Measurements from ENCODE around the gene UGP2.

DNA sequence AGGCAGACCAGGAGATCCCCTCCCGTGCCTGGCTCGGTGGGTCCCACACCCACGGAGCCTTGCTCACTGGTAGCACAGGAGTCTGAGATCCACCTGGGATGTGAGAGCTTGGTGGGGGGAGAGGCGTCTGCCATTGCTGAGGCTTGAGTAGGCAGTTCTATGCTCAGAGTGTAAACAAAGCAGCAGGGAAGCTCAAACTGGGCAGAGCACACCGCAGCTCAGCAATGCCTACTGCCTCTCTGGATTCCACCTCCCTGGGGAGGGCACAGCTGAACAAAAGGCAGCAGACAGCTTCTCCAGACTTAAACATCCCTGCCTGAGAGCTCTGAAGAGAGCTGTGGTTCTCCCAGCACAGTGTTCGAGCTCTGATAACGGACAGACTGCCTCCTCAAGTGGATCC is 85.1 kb downstream of the UGP2 start:
- TF ChIP-seq, protein P1, sequence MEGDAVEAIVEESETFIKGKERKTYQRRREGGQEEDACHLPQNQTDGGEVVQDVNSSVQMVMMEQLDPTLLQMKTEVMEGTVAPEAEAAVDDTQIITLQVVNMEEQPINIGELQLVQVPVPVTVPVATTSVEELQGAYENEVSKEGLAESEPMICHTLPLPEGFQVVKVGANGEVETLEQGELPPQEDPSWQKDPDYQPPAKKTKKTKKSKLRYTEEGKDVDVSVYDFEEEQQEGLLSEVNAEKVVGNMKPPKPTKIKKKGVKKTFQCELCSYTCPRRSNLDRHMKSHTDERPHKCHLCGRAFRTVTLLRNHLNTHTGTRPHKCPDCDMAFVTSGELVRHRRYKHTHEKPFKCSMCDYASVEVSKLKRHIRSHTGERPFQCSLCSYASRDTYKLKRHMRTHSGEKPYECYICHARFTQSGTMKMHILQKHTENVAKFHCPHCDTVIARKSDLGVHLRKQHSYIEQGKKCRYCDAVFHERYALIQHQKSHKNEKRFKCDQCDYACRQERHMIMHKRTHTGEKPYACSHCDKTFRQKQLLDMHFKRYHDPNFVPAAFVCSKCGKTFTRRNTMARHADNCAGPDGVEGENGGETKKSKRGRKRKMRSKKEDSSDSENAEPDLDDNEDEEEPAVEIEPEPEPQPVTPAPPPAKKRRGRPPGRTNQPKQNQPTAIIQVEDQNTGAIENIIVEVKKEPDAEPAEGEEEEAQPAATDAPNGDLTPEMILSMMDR (IDR thresholded peaks at IDR 0.05; ENCODE audit: control extremely low read depth in 1 of 3, insufficient read depth in 1 of 3, low read depth in 1 of 3, low read length in 3 of 3): no peak
- TF ChIP-seq RAD21 (IDR thresholded peaks at IDR 0.05 in 1 of 2, conservative IDR thresholded peaks at IDR 0.05 in 1 of 2; ENCODE audit: low read depth in 2 of 2, low read length in 2 of 2) (no peak; a peak in 1 of 4 replicates), CEBPB (IDR thresholded peaks at IDR 0.05; ENCODE audit: low read depth, low read length) (no peak), EP300 (IDR thresholded peaks at IDR 0.05; ENCODE audit: borderline replicate concordance in 1 of 2, low read depth in 2 of 2, low read length in 2 of 2) (no peak), BCL11A (IDR thresholded peaks at IDR 0.05; ENCODE audit: low read depth in 2 of 2, low read length in 2 of 2) (no peak), POLR2AphosphoS5 (IDR thresholded peaks at IDR 0.05; ENCODE audit: low read depth, low read length) (no peak), CREB1 (IDR thresholded peaks at IDR 0.05) (no peak), SIN3A (conservative IDR thresholded peaks at IDR 0.05 in 1 of 2, IDR thresholded peaks at IDR 0.05 in 1 of 2; ENCODE audit: low read depth in 1 of 2, low read length in 2 of 2) (no peak), HDAC6 (IDR thresholded peaks at IDR 0.05; ENCODE audit: low read depth, low read length) (no peak), CHD2 (IDR thresholded peaks at IDR 0.05; ENCODE audit: low read length) (no peak), YY1 (IDR thresholded peaks at IDR 0.05; ENCODE audit: low read depth, low read length) (peak; percentile 65; the same call in 1 of the 2 replicates), TAF1 (IDR thresholded peaks at IDR 0.05; ENCODE audit: low read depth, low read length) (no peak)
- TF ChIP-seq, protein P2, sequence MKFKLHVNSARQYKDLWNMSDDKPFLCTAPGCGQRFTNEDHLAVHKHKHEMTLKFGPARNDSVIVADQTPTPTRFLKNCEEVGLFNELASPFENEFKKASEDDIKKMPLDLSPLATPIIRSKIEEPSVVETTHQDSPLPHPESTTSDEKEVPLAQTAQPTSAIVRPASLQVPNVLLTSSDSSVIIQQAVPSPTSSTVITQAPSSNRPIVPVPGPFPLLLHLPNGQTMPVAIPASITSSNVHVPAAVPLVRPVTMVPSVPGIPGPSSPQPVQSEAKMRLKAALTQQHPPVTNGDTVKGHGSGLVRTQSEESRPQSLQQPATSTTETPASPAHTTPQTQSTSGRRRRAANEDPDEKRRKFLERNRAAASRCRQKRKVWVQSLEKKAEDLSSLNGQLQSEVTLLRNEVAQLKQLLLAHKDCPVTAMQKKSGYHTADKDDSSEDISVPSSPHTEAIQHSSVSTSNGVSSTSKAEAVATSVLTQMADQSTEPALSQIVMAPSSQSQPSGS (IDR thresholded peaks at IDR 0.05; ENCODE audit: low read length): no peak

All from H1 (cell line).